ENCODE results near the gene SPECC1.

- TF ChIP-seq POLR2AphosphoS5 (IDR thresholded peaks at IDR 0.05) (no peak), CTCF (IDR thresholded peaks at IDR 0.05) (no peak), POLR2A (IDR thresholded peaks at IDR 0.05) (no peak)
These were observed 80.8 kb downstream of the SPECC1 start for GRCh38 chr17:20089756-20090547.
